NCI-H1694 treated with DMSO at 0.1 percent for 48 hours (cell line): ENCODE measurements around the gene SLC24A4.

ENCODE experiments used
- DNase-seq: peaks from one replicate; lab custom pipeline; 2025; lab: John Stamatoyannopoulos, UW

Gene SLC24A4

DNA sequence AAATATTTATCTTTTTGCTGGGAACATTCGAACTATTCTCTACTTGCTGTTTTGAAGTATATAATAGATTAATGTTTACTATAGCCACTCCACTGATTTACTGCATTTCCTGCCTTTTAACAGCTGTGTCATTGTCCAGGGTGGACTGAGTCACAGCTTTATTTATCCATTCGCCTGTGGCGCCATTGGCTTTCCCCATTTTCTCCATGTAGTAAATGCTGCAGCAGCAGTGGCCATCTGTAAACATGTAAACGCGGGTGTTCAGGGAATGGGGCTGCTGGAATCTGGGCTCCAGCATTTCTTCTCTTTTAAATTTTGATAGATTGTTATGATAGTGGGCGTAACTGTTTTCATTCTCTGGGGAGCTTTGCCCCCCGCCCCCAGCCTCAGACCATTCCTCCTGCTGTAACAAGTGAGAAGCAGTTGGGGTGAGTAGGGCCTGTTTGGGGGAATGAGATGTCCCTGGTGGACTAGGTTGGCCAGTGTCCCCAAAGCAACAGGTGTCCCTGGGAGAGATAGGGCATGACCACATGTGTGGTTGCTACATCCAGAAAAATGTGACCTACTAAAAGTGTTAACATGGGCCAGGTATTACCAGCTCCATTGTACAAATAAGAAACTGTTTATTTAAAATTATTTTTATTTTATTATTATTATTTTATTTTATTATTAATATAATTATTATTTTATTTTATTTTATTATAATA lies 223.5 kb downstream of the SLC24A4 start:
- no peak for DNase-seq

DNA sequence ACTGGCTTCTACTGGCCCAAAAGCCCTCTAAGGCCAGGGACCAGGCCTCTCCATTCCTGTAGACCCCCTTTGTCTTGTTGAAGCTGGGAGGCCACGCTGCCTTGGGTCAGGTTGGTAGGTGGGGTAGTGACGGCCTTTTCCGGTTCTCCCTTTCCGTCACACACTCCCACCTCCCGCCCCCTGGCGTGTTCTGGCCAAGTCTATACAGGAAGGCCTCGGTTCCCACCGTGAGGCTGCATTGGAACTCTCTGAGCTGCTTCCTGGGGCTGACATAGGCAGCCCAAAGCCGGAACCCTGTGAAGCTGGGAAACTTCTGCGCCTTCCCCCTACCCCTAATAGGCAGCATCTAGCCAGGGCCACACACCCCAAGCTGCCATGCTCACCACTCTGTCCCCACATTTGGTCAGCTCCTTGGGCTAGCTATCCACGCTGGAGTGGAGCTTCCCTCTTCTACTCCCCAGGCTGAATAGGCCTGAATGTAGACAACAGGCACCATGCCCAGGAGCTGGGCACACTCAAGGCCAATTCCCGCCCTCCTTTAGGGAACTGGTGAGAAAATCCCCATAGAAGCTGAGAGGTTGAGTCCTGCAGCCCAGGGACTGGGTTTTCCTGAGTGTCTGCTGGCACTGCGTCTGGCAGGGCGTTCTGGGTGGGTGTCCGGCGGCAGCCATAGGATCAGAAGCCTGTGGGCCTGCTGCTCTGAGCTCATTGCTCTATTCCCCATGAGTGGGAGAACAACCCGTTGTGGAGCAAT lies 226.3 kb downstream of the SLC24A4 start:
- no peak for DNase-seq

DNA sequence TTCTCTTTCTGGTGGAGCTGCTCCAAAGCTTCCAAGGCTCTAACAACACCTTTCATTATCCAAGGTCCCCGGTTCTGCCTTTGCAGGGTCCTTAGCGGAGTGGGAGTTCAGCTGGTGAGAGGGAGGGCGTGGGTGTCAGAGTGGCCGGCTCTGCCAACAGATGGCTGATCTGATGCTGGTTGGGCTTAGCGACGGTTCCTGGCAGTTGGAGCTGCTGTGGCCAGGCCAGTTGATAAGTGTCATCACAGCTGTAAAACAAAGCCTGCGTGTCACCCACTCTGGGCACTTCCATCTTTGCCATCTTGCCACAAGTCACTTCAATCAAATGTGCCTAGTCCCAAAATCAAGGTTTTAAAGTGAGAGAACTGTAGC lies 226.9 kb downstream of the SLC24A4 start:
- DNase-seq: no peak
